HL-60 (cell line): Measurements from ENCODE around the gene L3MBTL3.

Experiments used
- DNase-seq, 2 experiments: peaks; one replicate each; pipeline ENCODE4 v3.0.0-alpha.2; 2010 to 2020; ENCODE audit warnings: low read depth in 1 of 2, low spot score in 1 of 2
- H3K27ac ChIP-seq: fragments of 250-450 bp; sonication (Bioruptor Pico); replicated peaks from 2 replicates; pipeline ENCODE4 v1.5.1; 2020; ENCODE audit warnings: mild to moderate bottlenecking, moderate library complexity
- H3K27me3 ChIP-seq: fragments of 250-450 bp; sonication (Bioruptor Pico); 2 replicates; pipeline ENCODE4 v1.5.1; 2021; ENCODE audit warnings: mild to moderate bottlenecking, moderate library complexity; ENCODE audit not compliant: insufficient read depth, poor library complexity, severe bottlenecking
- H3K4me3 ChIP-seq: replicated peaks from 2 replicates; pipeline ENCODE4 v1.5.1; 2011; ENCODE audit warnings: mild to moderate bottlenecking, control low read depth, low read length; ENCODE audit not compliant: insufficient read depth
- GABPA ChIP-seq: IDR thresholded peaks from 2 replicates; pipeline ENCODE4 v1.6.1; 2012; ENCODE audit warnings: low read depth
- POLR2AphosphoS5 ChIP-seq: IDR thresholded peaks from 2 replicates; pipeline ENCODE4 v1.6.1; 2012; ENCODE audit warnings: low read depth
- SPI1 ChIP-seq: IDR thresholded peaks from 2 replicates; pipeline ENCODE4 v1.6.1; 2012; ENCODE audit warnings: low read depth, mild to moderate bottlenecking, borderline replicate concordance
- TF ChIP-seq, protein P1 (sequence below): IDR thresholded peaks from 2 replicates; pipeline ENCODE4 v1.6.1; 2012; ENCODE audit warnings: low read depth; ENCODE audit not compliant: insufficient replicate concordance
- TF ChIP-seq, protein P2 (sequence below): IDR thresholded peaks from one replicate; pipeline ENCODE4 v1.5.1; 2011; ENCODE audit warnings: low read length, control low read depth, inconsistent platforms; ENCODE audit not compliant: insufficient read depth

The L3MBTL3 gene

DNA sequence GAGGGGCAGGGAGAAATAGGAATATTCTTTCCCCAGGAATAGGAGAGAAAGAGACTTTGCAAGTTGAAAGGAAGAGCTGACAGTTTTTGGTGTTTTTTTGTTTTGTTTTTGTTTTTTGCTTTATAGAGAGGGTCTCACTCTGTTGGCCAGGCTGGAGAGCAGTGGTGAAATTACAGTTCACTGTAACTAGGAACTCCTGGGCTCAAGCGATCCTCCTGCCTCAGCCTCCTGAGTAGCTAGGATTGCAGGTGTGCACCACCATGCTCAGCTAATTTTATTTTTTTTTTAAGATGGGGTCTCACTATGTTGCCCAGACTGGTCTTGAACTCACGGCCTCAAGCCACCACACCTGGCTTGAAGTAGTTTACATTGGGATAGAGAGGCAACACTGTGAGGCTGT, 8.0 kb upstream of the L3MBTL3 start:
- H3K27me3 ChIP-seq, result no peaks in the 10 kb centered on the region
- no peak for DNase-seq
- TF ChIP-seq, protein P1, sequence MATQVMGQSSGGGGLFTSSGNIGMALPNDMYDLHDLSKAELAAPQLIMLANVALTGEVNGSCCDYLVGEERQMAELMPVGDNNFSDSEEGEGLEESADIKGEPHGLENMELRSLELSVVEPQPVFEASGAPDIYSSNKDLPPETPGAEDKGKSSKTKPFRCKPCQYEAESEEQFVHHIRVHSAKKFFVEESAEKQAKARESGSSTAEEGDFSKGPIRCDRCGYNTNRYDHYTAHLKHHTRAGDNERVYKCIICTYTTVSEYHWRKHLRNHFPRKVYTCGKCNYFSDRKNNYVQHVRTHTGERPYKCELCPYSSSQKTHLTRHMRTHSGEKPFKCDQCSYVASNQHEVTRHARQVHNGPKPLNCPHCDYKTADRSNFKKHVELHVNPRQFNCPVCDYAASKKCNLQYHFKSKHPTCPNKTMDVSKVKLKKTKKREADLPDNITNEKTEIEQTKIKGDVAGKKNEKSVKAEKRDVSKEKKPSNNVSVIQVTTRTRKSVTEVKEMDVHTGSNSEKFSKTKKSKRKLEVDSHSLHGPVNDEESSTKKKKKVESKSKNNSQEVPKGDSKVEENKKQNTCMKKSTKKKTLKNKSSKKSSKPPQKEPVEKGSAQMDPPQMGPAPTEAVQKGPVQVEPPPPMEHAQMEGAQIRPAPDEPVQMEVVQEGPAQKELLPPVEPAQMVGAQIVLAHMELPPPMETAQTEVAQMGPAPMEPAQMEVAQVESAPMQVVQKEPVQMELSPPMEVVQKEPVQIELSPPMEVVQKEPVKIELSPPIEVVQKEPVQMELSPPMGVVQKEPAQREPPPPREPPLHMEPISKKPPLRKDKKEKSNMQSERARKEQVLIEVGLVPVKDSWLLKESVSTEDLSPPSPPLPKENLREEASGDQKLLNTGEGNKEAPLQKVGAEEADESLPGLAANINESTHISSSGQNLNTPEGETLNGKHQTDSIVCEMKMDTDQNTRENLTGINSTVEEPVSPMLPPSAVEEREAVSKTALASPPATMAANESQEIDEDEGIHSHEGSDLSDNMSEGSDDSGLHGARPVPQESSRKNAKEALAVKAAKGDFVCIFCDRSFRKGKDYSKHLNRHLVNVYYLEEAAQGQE, result no peak
- H3K4me3 ChIP-seq, result no peak overlapping the region
- H3K27ac ChIP-seq, result no peak overlapping the region

DNA sequence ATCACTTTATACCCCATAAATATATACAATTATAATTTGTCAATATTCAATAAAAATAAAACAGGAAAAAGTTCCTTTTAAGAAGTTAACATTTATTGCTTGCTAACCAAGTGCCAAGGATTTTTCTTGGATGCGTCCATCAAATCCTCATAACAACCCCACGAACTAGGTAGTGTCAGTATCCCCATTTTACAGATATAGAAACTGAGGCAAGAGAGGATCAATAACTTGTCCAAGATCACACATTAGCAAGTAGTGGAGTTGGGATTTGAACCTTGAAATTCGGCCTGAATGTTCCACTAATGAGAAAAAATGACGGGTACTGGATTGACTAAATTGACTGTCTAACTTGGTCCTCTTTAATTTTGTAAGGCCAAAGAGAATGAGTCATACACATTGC, 5.7 kb upstream of the L3MBTL3 start:
- DNase-seq, result no peak
- no peak overlapping the region for H3K27ac ChIP-seq
- TF ChIP-seq, protein P1, result no peak
- TF ChIP-seq SPI1 (no peak), POLR2AphosphoS5 (no peak), GABPA (no peak)
- TF ChIP-seq, protein P2, sequence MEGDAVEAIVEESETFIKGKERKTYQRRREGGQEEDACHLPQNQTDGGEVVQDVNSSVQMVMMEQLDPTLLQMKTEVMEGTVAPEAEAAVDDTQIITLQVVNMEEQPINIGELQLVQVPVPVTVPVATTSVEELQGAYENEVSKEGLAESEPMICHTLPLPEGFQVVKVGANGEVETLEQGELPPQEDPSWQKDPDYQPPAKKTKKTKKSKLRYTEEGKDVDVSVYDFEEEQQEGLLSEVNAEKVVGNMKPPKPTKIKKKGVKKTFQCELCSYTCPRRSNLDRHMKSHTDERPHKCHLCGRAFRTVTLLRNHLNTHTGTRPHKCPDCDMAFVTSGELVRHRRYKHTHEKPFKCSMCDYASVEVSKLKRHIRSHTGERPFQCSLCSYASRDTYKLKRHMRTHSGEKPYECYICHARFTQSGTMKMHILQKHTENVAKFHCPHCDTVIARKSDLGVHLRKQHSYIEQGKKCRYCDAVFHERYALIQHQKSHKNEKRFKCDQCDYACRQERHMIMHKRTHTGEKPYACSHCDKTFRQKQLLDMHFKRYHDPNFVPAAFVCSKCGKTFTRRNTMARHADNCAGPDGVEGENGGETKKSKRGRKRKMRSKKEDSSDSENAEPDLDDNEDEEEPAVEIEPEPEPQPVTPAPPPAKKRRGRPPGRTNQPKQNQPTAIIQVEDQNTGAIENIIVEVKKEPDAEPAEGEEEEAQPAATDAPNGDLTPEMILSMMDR, result no peak
- no peaks in the 10 kb centered on the region for H3K27me3 ChIP-seq
- H3K4me3 ChIP-seq, result no peak overlapping the region

DNA sequence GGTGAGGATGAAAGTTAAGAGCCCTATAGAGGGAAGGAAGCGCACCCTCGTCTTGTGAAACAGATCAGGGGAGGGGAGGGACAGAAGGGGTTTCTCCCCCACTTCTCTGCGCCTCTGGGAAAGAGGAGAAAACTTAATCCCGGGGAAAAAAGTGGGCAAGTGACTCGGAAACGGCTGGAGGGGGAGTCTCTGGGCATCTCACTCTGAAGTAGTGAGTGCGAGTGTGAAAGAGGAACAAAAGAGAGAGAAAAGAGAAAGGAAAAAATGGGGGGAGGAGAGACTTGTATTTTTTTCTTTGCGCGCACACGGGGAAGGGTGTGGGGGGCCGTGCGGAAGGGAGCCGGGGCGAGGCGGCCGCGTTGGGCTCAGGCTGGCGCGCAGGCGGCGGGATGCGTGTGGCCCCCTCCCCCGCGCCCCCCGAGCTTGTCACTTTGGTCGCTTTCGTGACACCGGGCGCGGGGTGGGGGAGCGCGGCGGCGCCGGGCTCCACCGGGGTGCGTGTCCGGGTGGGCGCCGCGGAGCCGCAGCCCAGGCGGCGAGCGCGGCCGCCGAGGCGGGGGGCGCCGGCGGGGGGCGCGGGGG, 454 bp downstream of the L3MBTL3 start:
- Histone ChIP-seq H3K27ac (peak overlapping the region; percentile 30; the same call in 1 of the 2 replicates), H3K4me3 (peak overlapping the region; percentile 83), H3K27me3 (no peaks in the 10 kb centered on the region)
- TF ChIP-seq, protein P1, result no peak
- no peak for TF ChIP-seq SPI1
- TF ChIP-seq, protein P2, result no peak
- no peak for TF ChIP-seq GABPA
- no peak for TF ChIP-seq POLR2AphosphoS5
- DNase-seq, result peak; percentile 3 to 34
